Measurements from ENCODE around the gene KRTAP13-3. TPM values are rescaled to one million over a fixed set of nuclear protein-coding genes. Genes with fewer than 3 reads are reported as not detected.

The KRTAP13-3 gene
- total and polyA plus RNA-seq, 2 of the 13 experiments (the other 11 are each of a cell fraction or from before 2014, with no cell fraction given) = not detected

GRCh38 chr21:30426731-30427130 is 1.0 kb upstream of the KRTAP13-3 start (continued):
- TF ChIP-seq POGK (CRISPR knock-in tag; conservative IDR thresholded peaks at IDR 0.05) (no peak), ZNF556 (CRISPR knock-in tag; IDR thresholded peaks at IDR 0.05; ENCODE audit: borderline replicate concordance) (no peak), ATRX (CRISPR knock-in tag; IDR thresholded peaks at IDR 0.05; ENCODE audit: borderline replicate concordance) (no peak), PHF8 (CRISPR knock-in tag; IDR thresholded peaks at IDR 0.05) (no peak), ZNF879 (CRISPR knock-in tag; IDR thresholded peaks at IDR 0.05) (no peak), ZNF512B (CRISPR knock-in tag; IDR thresholded peaks at IDR 0.05; ENCODE audit: borderline replicate concordance) (no peak)

- Histone ChIP-seq H4K20me1 (ENCODE audit: insufficient read depth, low read length) (no peaks in the 10 kb centered on the region), H3K4me3 (replicated peaks in 1 of 3; ENCODE audit: insufficient read depth in 1 of 3, low read depth in 2 of 3, low read length in 3 of 3) (no peak overlapping the region), H3K27me3 (ENCODE audit: control insufficient read depth in 1 of 2, insufficient read depth in 2 of 2, low read length in 2 of 2) (no peaks in the 10 kb centered on the region), H3K9ac (ENCODE audit: insufficient read depth, low read depth, low read length) (no peak overlapping the region), H2AFZ (ENCODE audit: low read length) (no peak overlapping the region), H3K4me1 (ENCODE audit: insufficient read depth, low read length) (no peaks in the 10 kb centered on the region), H3K27ac (ENCODE audit: extremely low read length, insufficient read depth, low read length) (no peak overlapping the region), H3K4me2 (ENCODE audit: low read depth, low read length) (no peak overlapping the region), H3K36me3 (replicated peaks in 1 of 2; ENCODE audit: control insufficient read depth in 1 of 2, insufficient read depth in 2 of 2, low read length in 2 of 2) (no peaks in the 10 kb centered on the region), H3K9me3 (ENCODE audit: low read length) (peaks cover 83% of the 10 kb centered on the region), H3K79me2 (ENCODE audit: insufficient read depth, low read length) (no peaks in the 10 kb centered on the region)
- DNase-seq (ENCODE audit: low spot score) (no peak), ATAC-seq (no peak), FAIRE-seq (no peak)
- POLR2A ChIA-PET = no interaction called here
- in situ Hi-C loops (cut with HindIII; ENCODE audit: extremely low pct_ligation_motif_present, low pct_unique_long_range_greater_than_20kb) = no loop called here
- no peak for TF ChIP-seq KAT8 (CRISPR knock-in tag; IDR thresholded peaks at IDR 0.05)
- TF ChIP-seq POGZ (CRISPR knock-in tag; IDR thresholded peaks at IDR 0.05) = no peak
- no TSS peak for BruUV-seq (replicated peaks)
- CTCF ChIA-PET (ENCODE audit: low intra/inter-chr PET ratio, low total read pairs) = no interaction called here
- intact Hi-C loops (cut with micrococcal nuclease; ENCODE audit: unreplicated experiment) = no loop called here
- 1% methylated on average over 5 of the region's 5 CpGs for whole genome bisulfite sequencing (ENCODE audit: low lambda C conversion rate)
Observed at GRCh38 chr21:30415993-30416392, 9.7 kb downstream of the KRTAP13-3 start.

Measured in HepG2 (cell line).